IMR-90 (cell line): ENCODE measurements around the gene RECK. TPM values are rescaled to one million over a fixed set of nuclear protein-coding genes. Genes with fewer than 3 reads are reported as not detected.

Experiments used
- ATAC-seq: fragments of 200-7000 bp; cut with Tn5 transposase; 2 replicates; pipeline ENCODE4 v1.9.1; 2020; ENCODE audit warnings: low read depth, mild to moderate bottlenecking, moderate library complexity
- BruUV-seq: library from RNA; stranded (reverse); fragments of 400-500 nt; replicated peaks from 2 replicates; lab custom pipeline; 2021; lab: Mats Ljungman, UMichigan
- CTCF ChIA-PET: fragments of 300-600 bp; formaldehyde crosslinking; extraction: SDS; loops from one replicate; lab custom pipeline; 2021; ENCODE audit warnings: antibody characterized with exemption; lab: Yijun Ruan, JAX
- POLR2A ChIA-PET: fragments of 300-600 bp; sonication (Branson Sonifier 250); formaldehyde crosslinking; loops from one replicate; lab custom pipeline; 2022; ENCODE audit warnings: antibody characterized with exemption; ENCODE audit not compliant: unreplicated experiment; lab: Charles Lee
- DNase-seq: peaks from one replicate; pipeline ENCODE4 v3.0.0; 2013
- H2AFZ ChIP-seq: replicated peaks from 2 replicates; pipeline ENCODE3; 2013; ENCODE audit warnings: low read length, mild to moderate bottlenecking; ENCODE audit not compliant: poor library complexity
- H2AK5ac ChIP-seq: 2 replicates; pipeline ENCODE4 v1.6.1; 2013; ENCODE audit warnings: low read depth, low read length, inconsistent platforms
- H2AK9ac ChIP-seq: replicated peaks from 2 replicates; pipeline ENCODE3; 2013; ENCODE audit warnings: mild to moderate bottlenecking, low read depth, low read length, moderate library complexity; ENCODE audit not compliant: poor library complexity
- H2BK120ac ChIP-seq: 2 replicates; pipeline ENCODE4 v1.6.1; 2013; ENCODE audit warnings: low read depth, low read length, inconsistent platforms
- H2BK15ac ChIP-seq: 3 replicates; pipeline ENCODE4 v1.6.1; 2013; ENCODE audit warnings: low read depth, low read length, inconsistent platforms
- H2BK20ac ChIP-seq: 2 replicates; pipeline ENCODE4 v1.6.1; 2013; ENCODE audit warnings: low read depth, mild to moderate bottlenecking, inconsistent platforms, low read length, moderate library complexity
- H2BK5ac ChIP-seq: 2 replicates; pipeline ENCODE4 v1.6.1; 2013; ENCODE audit warnings: mild to moderate bottlenecking, low read depth, low read length, inconsistent platforms; ENCODE audit not compliant: poor library complexity, severe bottlenecking
- H3K14ac ChIP-seq: replicated peaks from 2 replicates; pipeline ENCODE4 v1.6.1; 2013; ENCODE audit warnings: low read depth, low read length, inconsistent platforms
- H3K18ac ChIP-seq: 2 replicates; pipeline ENCODE4 v1.6.1; 2013; ENCODE audit warnings: low read depth, low read length, control low read depth
- H3K23ac ChIP-seq: 2 replicates; pipeline ENCODE4 v1.6.1; 2013; ENCODE audit warnings: low read depth, low read length, inconsistent platforms
- H3K27ac ChIP-seq: 2 replicates; pipeline ENCODE4 v1.5.1; 2013; ENCODE audit warnings: mild to moderate bottlenecking, control low read depth, low read length; ENCODE audit not compliant: insufficient read depth
- H3K27me3 ChIP-seq: 2 replicates; pipeline ENCODE4 v1.6.1; 2013; ENCODE audit warnings: low read length; ENCODE audit not compliant: control insufficient read depth, insufficient read depth
- H3K36me3 ChIP-seq: 2 replicates; pipeline ENCODE4 v1.6.1; 2013; ENCODE audit warnings: low read length, mixed read lengths; ENCODE audit not compliant: control insufficient read depth, insufficient read depth
- H3K4ac ChIP-seq: 2 replicates; pipeline ENCODE4 v1.6.1; 2013; ENCODE audit warnings: low read depth, low read length, inconsistent platforms
- H3K4me1 ChIP-seq: 2 replicates; pipeline ENCODE4 v1.6.1; 2013; ENCODE audit warnings: low read length, mixed read lengths; ENCODE audit not compliant: control insufficient read depth, insufficient read depth
- H3K4me2 ChIP-seq: 2 replicates; pipeline ENCODE4 v1.6.1; 2013; ENCODE audit warnings: low read depth, mild to moderate bottlenecking, control low read depth, low read length, moderate library complexity
- H3K4me3 ChIP-seq: 2 replicates; pipeline ENCODE4 v1.5.1; 2013; ENCODE audit warnings: low read depth, mild to moderate bottlenecking, control low read depth, low read length, moderate library complexity; ENCODE audit not compliant: insufficient read depth
- H3K56ac ChIP-seq: 2 replicates; pipeline ENCODE4 v1.6.1; 2013; ENCODE audit warnings: low read length, inconsistent platforms; ENCODE audit not compliant: insufficient read depth; ENCODE audit errors: extremely low read depth
- H3K79me1 ChIP-seq, 2 experiments: 2 replicates each; pipeline ENCODE4 v1.6.1; 2013; ENCODE audit warnings: low read length in 2 of 2, inconsistent platforms in 1 of 2, low read depth in 1 of 2
- H3K9ac ChIP-seq: 2 replicates; pipeline ENCODE4 v1.6.1; 2013; ENCODE audit warnings: low read depth, low read length, control low read depth
- H3K9me1 ChIP-seq: 2 replicates; pipeline ENCODE4 v1.6.1; 2013; ENCODE audit warnings: low read length, inconsistent platforms; ENCODE audit not compliant: insufficient read depth
- H3K9me3 ChIP-seq: 2 replicates; pipeline ENCODE4 v1.6.1; 2013; ENCODE audit warnings: low read length; ENCODE audit not compliant: control insufficient read depth, insufficient read depth
- H4K20me1 ChIP-seq: 2 replicates; pipeline ENCODE4 v1.6.1; 2013; ENCODE audit warnings: low read length, inconsistent platforms; ENCODE audit not compliant: insufficient read depth
- H4K5ac ChIP-seq: 2 replicates; pipeline ENCODE4 v1.6.1; 2013; ENCODE audit warnings: mild to moderate bottlenecking, low read depth, low read length, control low read depth
- H4K8ac ChIP-seq, 2 experiments: 2 replicates each; pipeline ENCODE4 v1.6.1; 2013; ENCODE audit warnings: low read depth in 2 of 2, low read length in 2 of 2, control low read depth in 1 of 2, inconsistent platforms in 1 of 2
- H4K91ac ChIP-seq: 2 replicates; pipeline ENCODE4 v1.6.1; 2013; ENCODE audit warnings: low read depth, low read length, inconsistent platforms; ENCODE audit not compliant: insufficient read depth
- BHLHE40 ChIP-seq: fragments of 150-350 bp; IDR thresholded peaks from 2 replicates; pipeline ENCODE4 v1.6.1; 2016; ENCODE audit warnings: mild to moderate bottlenecking, low read depth, low read length
- CEBPB ChIP-seq: IDR thresholded peaks from 2 replicates; pipeline ENCODE4 v1.6.1; 2012; ENCODE audit warnings: low read depth, low read length, improper control_type of control experiment
- FOS ChIP-seq: fragments of 150-350 bp; IDR thresholded peaks from 2 replicates; pipeline ENCODE4 v1.6.1; 2016; ENCODE audit warnings: low read depth, low read length
- MAFK ChIP-seq: IDR thresholded peaks from 2 replicates; pipeline ENCODE4 v1.6.1; 2012; ENCODE audit warnings: low read depth, low read length, improper control_type of control experiment
- MXI1 ChIP-seq: IDR thresholded peaks from 2 replicates; pipeline ENCODE4 v1.6.1; 2012; ENCODE audit warnings: low read depth, mild to moderate bottlenecking, low read length, moderate library complexity, borderline replicate concordance
- NFE2L2 ChIP-seq: fragments of 150-350 bp; IDR thresholded peaks from 2 replicates; pipeline ENCODE4 v1.6.1; 2016; ENCODE audit warnings: low read depth, mild to moderate bottlenecking, low read length
- POLR2A ChIP-seq: IDR thresholded peaks from 2 replicates; pipeline ENCODE4 v1.6.1; 2012; ENCODE audit warnings: mild to moderate bottlenecking, low read depth, low read length
- RAD21 ChIP-seq: IDR thresholded peaks from 2 replicates; pipeline ENCODE4 v1.6.1; 2012; ENCODE audit warnings: low read length, improper control_type of control experiment
- RFX5 ChIP-seq: IDR thresholded peaks from 2 replicates; pipeline ENCODE4 v1.8.0; 2012; ENCODE audit warnings: low read depth, mild to moderate bottlenecking, low read length, moderate library complexity
- SMC3 ChIP-seq: fragments of 150-350 bp; IDR thresholded peaks from 2 replicates; pipeline ENCODE4 v1.6.1; 2016; ENCODE audit warnings: low read depth, mild to moderate bottlenecking, antibody characterized with exemption, low read length, moderate library complexity
- WGBS, 2 experiments: methylation state at CpG; one replicate each; pipeline versions ENCODE4 v1.1.5 to v1.1.7; 2013; ENCODE audit warnings: missing lambda C conversion rate in 2 of 2; ENCODE audit not compliant: insufficient read length in 1 of 2; ENCODE audit errors: extremely low coverage in 2 of 2; 5-methylcytosine and 5-hydroxymethylcytosine counted together
- dilution Hi-C: fragments of 300-500 bp; cut with HindIII; formaldehyde crosslinking; loops from one replicate; pipeline ENCODE4 v1.14.3; 2018; ENCODE audit warnings: low sequenced_read_pairs; ENCODE audit not compliant: unreplicated experiment
- in situ Hi-C: fragments of 300-500 bp; cut with MboI; formaldehyde crosslinking; loops from 3 replicates; pipeline ENCODE4 v1.14.3; 2019; ENCODE audit warnings: low sequenced_read_pairs, inconsistent platforms, mixed read lengths
- intact Hi-C: fragments of 100-400 bp; cut with micrococcal nuclease; formaldehyde crosslinking; loops from 2 replicates; pipeline ENCODE4 v1.10.0; 2022
- polyA plus RNA-seq, 3 experiments: library from polyadenylated mRNA; depleted of rRNA; stranded (reverse); fragments of >200 nt; gene quantifications; 2 replicates each; pipeline ENCODE4 v1.2.3, GENCODE V29; 2012; ENCODE audit warnings: low replicate concordance in 1 of 3
- total RNA-seq: library from RNA; depleted of rRNA; stranded (reverse); fragments of >200 nt; gene quantifications from 2 replicates; pipeline ENCODE4 v1.2.3, GENCODE V29; 2012
- TF ChIP-seq, protein P1 (sequence below): fragments of 150-350 bp; IDR thresholded peaks from 2 replicates; pipeline ENCODE4 v1.6.1; 2017; ENCODE audit warnings: mild to moderate bottlenecking, antibody characterized with exemption, low read length, low read depth

The RECK gene
- total and polyA plus RNA-seq, 2 of the 4 experiments (the other 2 are of a cell fraction) = 23.5 to 44.0 TPM

- H3K9me1 ChIP-seq = peaks cover 29% of the 10 kb centered on the region
- peak overlapping the region in 1 of 2 experiments; percentile 12; a peak in 1 of 4 replicates for H4K8ac ChIP-seq
- H2BK5ac ChIP-seq = peak overlapping the region; percentile 8
- no peak overlapping the region for H3K9ac ChIP-seq
- no peak overlapping the region for H2BK120ac ChIP-seq
- POLR2A ChIA-PET = no interaction called here
- peaks cover 26% of the 10 kb centered on the region for H3K4me1 ChIP-seq
- ATAC-seq (no peak), DNase-seq (no peak)
- intact Hi-C loops = no loop called here
- TF ChIP-seq SMC3 = no peak
- no peak for TF ChIP-seq RAD21
- TF ChIP-seq RFX5 = no peak
- TF ChIP-seq MXI1 = no peak
- no peak for TF ChIP-seq MAFK
- no peak for TF ChIP-seq BHLHE40
- TF ChIP-seq POLR2A = no peak
- TF ChIP-seq CEBPB = no peak
- TF ChIP-seq, protein P1, sequence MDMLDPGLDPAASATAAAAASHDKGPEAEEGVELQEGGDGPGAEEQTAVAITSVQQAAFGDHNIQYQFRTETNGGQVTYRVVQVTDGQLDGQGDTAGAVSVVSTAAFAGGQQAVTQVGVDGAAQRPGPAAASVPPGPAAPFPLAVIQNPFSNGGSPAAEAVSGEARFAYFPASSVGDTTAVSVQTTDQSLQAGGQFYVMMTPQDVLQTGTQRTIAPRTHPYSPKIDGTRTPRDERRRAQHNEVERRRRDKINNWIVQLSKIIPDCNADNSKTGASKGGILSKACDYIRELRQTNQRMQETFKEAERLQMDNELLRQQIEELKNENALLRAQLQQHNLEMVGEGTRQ = no peak
- TF ChIP-seq NFE2L2 = no peak
- TF ChIP-seq FOS = no peak
- dilution Hi-C loops = no loop called here
- no peak overlapping the region for H3K18ac ChIP-seq
- no peak overlapping the region for H2BK15ac ChIP-seq
- peaks cover 57% of the 10 kb centered on the region for H3K36me3 ChIP-seq
- in situ Hi-C loops = no loop called here
- H3K14ac ChIP-seq = no peak overlapping the region
- H3K23ac ChIP-seq = no peak overlapping the region
- no peak overlapping the region for H3K4me3 ChIP-seq
- no TSS peak for BruUV-seq
- no peak overlapping the region for H2AFZ ChIP-seq
- no peaks in the 10 kb centered on the region for H3K9me3 ChIP-seq
- H3K56ac ChIP-seq = no peak overlapping the region
- peak overlapping the region; percentile 5; the same call in 1 of the 2 replicates for H3K4ac ChIP-seq
- peak overlapping the region; percentile 12; the same call in 1 of the 2 replicates for H3K27ac ChIP-seq
- no peaks in the 10 kb centered on the region for H3K27me3 ChIP-seq
- no peak overlapping the region for H3K4me2 ChIP-seq
- peaks cover 31% of the 10 kb centered on the region for H4K20me1 ChIP-seq
- 98% methylated on average over 5 of the region's 14 CpGs; no CpG with 5 or more reads in 1 of the 2 experiments for WGBS, 2 experiments
- H2AK9ac ChIP-seq = no peak overlapping the region
- peak overlapping the region; percentile 60 for H2AK5ac ChIP-seq
- CTCF ChIA-PET = interaction anchor here (0.6 to 2.2 kb wide), 2 partner anchors 19 to 151 kb away, joined by 3 to 8 read pairs; no protein-coding TSS in a partner anchor
- H4K5ac ChIP-seq = no peak overlapping the region
- H4K91ac ChIP-seq = no peak overlapping the region; the same call in 1 of the 2 replicates
- no peak overlapping the region for H2BK20ac ChIP-seq
- H3K79me1 ChIP-seq = peaks cover 11 to 83% of the 10 kb centered on the region in 2 experiments; a peak in 3 of 4 replicates
Measured at GRCh38 chr9:36147441-36148175, 110.9 kb downstream of the RECK start.
